Stomach (tissue), 9 donors: ENCODE results near the gene KCNV2. TPM values are rescaled to one million over a fixed set of nuclear protein-coding genes. Genes with fewer than 3 reads are reported as not detected.

ENCODE experiments used
- DNase-seq, 2 donors: peaks; one replicate each; pipeline versions ENCODE4 v3.0.0 to v3.0.0-alpha.2; 2013 to 2019
- H3K27ac ChIP-seq, 5 donors: fragments of 200-600 bp in 4 of 5; sonication (generic) in 4 of 5; one replicate each; pipeline ENCODE4 v1.5.1; 2013 to 2019; ENCODE audit warnings: mild to moderate bottlenecking in 1 of 5, moderate library complexity in 1 of 5
- H3K27me3 ChIP-seq, 3 donors: fragments of 200-600 bp; sonication (generic); one replicate each; pipeline ENCODE4 v1.5.1; 2017 to 2019; ENCODE audit warnings: mixed run types in 1 of 3
- H3K36me3 ChIP-seq, 4 donors: fragments of 200-600 bp; sonication (generic); 1 replicate in 3 of 4; 2 replicates in 1 of 4; pipeline ENCODE4 v1.5.1; 2016 to 2019
- H3K4me1 ChIP-seq, 4 donors: fragments of 200-600 bp; sonication (generic); one replicate each; pipeline ENCODE4 v1.5.1; 2016 to 2019
- H3K4me3 ChIP-seq, 4 donors: fragments of 200-600 bp; sonication (generic) in 3 of 4; one replicate each; pipeline ENCODE4 v1.5.1; 2016 to 2019; ENCODE audit warnings: mild to moderate bottlenecking in 1 of 4
- H3K9me3 ChIP-seq, 4 donors: fragments of 200-600 bp; sonication (generic); one replicate each; pipeline ENCODE4 v1.5.1; 2016 to 2019
- EP300 ChIP-seq: sonication (generic); formaldehyde crosslinking; IDR thresholded peaks from one replicate; pipeline ENCODE4 v1.6.1; 2017; ENCODE audit warnings: antibody characterized with exemption
- POLR2A ChIP-seq, 4 donors: fragments of 450-650 bp; IDR thresholded peaks; one replicate each; pipeline ENCODE4 v1.6.1; 2016; ENCODE audit warnings: antibody characterized with exemption in 4 of 4, control low read depth in 2 of 4, mild to moderate bottlenecking in 1 of 4, moderate library complexity in 1 of 4
- POLR2AphosphoS5 ChIP-seq, 3 donors: sonication (generic); formaldehyde crosslinking; IDR thresholded peaks; one replicate each; pipeline ENCODE4 v1.6.1; 2016; ENCODE audit warnings: antibody characterized with exemption in 3 of 3
- WGBS, 5 donors: extraction: QIAGEN DNeasy Blood & Tissue Kit in 3 of 5; methylation state at CpG; one replicate each; pipeline versions ENCODE4 v1.1.5 to v1.1.7; 2013 to 2018; 5-methylcytosine and 5-hydroxymethylcytosine counted together
- intact Hi-C: fragments of 100-400 bp; cut with DNase I; formaldehyde crosslinking; loops from one replicate; pipeline ENCODE4 v1.15.1; 2023; ENCODE audit warnings: low total_unique reads
- polyA plus RNA-seq, 3 donors: library from polyadenylated mRNA; stranded (reverse); fragments of 200-250 nt; gene quantifications; one replicate each; pipeline ENCODE4 v1.2.3, GENCODE V29; 2013
- total RNA-seq, 5 donors: library from RNA; depleted of rRNA; stranded (reverse); fragments of >200 nt; gene quantifications; one replicate each; pipeline versions ENCODE4 v1.1.0 to v1.2.3, GENCODE V29; 2014 to 2016
- TF ChIP-seq, protein P1 (sequence below), 7 experiments: fragments of 450-650 bp in 4 of 7; fragments of 200-600 bp in 3 of 7; sonication (generic) in 3 of 7; IDR thresholded peaks; one replicate each; pipeline ENCODE4 v1.5.1; 2016 to 2019; ENCODE audit warnings: antibody characterized with exemption in 7 of 7, control low read depth in 2 of 7, mild to moderate bottlenecking in 1 of 7
- donor health status: healthy with polysubstance abuse.
- donor health status: Bipolar disorder and iron deficiency.
- donor health status: healthy.

KCNV2 gene
- total and polyA plus RNA-seq, 8 donors: not detected

DNA sequence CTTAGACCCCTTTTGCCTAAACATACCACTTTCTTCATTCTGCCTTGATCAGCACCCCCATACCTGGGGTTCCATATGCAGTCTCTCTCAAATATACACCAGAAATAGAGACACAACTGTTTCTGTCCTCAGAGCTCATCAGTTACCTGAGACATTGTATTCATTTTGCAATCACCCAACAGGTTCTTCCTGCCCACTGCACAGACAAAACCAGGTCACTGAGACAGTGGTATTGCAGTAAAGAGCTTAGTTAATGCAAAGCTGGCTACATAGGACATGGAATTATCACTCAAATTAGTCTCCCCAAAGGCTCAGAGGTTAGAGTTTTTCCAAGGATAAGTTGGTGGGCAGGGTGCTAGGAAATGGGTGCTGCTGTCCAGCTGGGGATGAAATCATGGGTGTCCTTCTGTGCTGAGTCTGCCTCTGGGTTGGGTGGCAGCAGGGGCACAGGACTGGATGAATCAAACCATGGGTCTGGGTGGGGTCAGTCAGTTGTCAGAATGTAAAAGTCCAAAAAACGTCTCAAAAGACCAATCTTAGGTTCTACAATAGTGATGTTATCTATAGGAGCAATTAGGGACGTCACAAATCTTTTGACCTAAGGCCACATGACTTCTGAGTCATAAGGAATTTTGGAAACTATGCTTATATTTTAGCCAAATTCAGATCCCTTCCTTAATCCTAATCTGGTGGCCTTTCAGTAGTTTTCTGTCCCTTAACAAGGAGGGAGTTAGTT is 41.0 kb downstream of the KCNV2 start:
- Histone ChIP-seq H3K27me3 (no peaks in the 10 kb centered on the region), H3K4me3 (no peak overlapping the region), H3K9me3 (no peaks in the 10 kb centered on the region), H3K27ac (no peak overlapping the region), H3K4me1 (peaks cover 0 to 7% (median 3%) of the 10 kb centered on the region in 4 donors), H3K36me3 (peaks cover 0 to 6% (median 0%) of the 10 kb centered on the region in 4 donors)
- DNase-seq: no peak
- intact Hi-C loops: no loop called here
- TF ChIP-seq, protein P1, sequence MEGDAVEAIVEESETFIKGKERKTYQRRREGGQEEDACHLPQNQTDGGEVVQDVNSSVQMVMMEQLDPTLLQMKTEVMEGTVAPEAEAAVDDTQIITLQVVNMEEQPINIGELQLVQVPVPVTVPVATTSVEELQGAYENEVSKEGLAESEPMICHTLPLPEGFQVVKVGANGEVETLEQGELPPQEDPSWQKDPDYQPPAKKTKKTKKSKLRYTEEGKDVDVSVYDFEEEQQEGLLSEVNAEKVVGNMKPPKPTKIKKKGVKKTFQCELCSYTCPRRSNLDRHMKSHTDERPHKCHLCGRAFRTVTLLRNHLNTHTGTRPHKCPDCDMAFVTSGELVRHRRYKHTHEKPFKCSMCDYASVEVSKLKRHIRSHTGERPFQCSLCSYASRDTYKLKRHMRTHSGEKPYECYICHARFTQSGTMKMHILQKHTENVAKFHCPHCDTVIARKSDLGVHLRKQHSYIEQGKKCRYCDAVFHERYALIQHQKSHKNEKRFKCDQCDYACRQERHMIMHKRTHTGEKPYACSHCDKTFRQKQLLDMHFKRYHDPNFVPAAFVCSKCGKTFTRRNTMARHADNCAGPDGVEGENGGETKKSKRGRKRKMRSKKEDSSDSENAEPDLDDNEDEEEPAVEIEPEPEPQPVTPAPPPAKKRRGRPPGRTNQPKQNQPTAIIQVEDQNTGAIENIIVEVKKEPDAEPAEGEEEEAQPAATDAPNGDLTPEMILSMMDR (IDR thresholded peaks at IDR 0.05): no peak
- TF ChIP-seq EP300 (no peak), POLR2A (IDR thresholded peaks at IDR 0.05) (no peak), POLR2AphosphoS5 (IDR thresholded peaks at IDR 0.05) (no peak)
- 66 to 77% (median 72%) methylated on average over 2 of the region's 2 CpGs for WGBS, 5 donors

DNA sequence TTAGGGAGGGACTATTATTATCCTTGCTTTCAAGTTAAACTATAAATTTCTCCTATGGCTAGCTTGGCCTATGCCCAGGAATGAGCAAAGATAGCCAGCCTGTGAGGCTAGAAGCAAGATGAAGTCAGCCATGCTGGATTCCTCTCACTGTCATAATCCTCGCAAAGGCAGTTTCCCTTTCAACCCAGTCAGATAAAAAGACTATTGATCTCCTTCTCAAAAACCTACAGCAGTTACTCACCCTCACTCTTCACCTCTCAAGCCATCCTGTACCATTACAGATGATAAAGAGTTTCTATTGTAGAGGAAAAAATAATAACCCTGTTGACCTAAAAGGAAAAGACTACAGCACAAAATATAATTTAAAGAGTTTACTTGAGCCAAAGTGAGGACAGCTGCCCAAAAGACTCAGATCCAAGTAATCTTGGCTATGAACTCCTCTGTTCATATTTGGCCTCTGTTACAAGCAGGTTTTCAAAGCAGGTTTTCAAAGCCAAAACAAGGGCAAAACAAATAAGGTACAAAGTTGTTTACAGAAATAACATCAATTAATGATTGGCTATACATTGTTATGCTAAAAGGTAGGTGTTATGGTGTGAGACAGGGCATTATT is 41.7 kb downstream of the KCNV2 start:
- no peaks in the 10 kb centered on the region for H3K27me3 ChIP-seq
- DNase-seq: no peak
- peaks cover 0 to 7% (median 3%) of the 10 kb centered on the region in 4 donors for H3K4me1 ChIP-seq
- TF ChIP-seq EP300 (no peak), POLR2AphosphoS5 (IDR thresholded peaks at IDR 0.05) (no peak), POLR2A (IDR thresholded peaks at IDR 0.05) (no peak)
- TF ChIP-seq, protein P1 (IDR thresholded peaks at IDR 0.05): no peak
- peaks cover 0 to 6% (median 0%) of the 10 kb centered on the region in 4 donors for H3K36me3 ChIP-seq
- H3K27ac ChIP-seq: no peak overlapping the region
- H3K9me3 ChIP-seq: no peaks in the 10 kb centered on the region
- no peak overlapping the region for H3K4me3 ChIP-seq
- intact Hi-C loops: no loop called here
- 0 to 86% (median 0%) methylated on average over 1 of the region's 1 CpG for WGBS, 5 donors

DNA sequence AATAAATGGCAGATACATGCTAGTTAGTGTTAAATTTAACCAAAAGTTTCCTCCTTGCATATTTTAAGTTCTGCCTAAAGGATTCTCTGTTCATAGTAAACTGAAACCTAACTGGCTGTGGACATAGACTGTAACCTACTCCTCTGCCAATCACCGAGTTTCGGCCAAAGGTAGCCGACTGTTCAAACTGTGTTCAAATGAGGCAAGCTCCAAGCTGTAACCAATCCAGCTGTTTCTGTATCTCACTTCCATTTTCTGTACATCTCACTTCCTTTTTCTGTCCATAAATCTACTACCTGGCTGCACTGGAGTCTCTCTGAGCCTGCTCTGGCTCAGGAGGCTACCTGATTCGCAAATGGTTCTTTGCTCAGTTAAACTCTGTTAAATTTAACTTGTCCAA is 44.1 kb downstream of the KCNV2 start:
- Histone ChIP-seq H3K4me3 (no peak overlapping the region), H3K36me3 (no peaks in the 10 kb centered on the region), H3K9me3 (no peaks in the 10 kb centered on the region), H3K4me1 (peaks cover 0 to 13% (median 3%) of the 10 kb centered on the region in 4 donors), H3K27me3 (no peaks in the 10 kb centered on the region), H3K27ac (no peak overlapping the region)
- DNase-seq: no peak
- TF ChIP-seq, protein P1 (IDR thresholded peaks at IDR 0.05): no peak
- TF ChIP-seq POLR2A (IDR thresholded peaks at IDR 0.05) (no peak), EP300 (no peak), POLR2AphosphoS5 (IDR thresholded peaks at IDR 0.05) (no peak)
- intact Hi-C loops: no loop called here
- WGBS, 5 donors: 88 to 95% (median 89%) methylated on average over 4 of the region's 4 CpGs

DNA sequence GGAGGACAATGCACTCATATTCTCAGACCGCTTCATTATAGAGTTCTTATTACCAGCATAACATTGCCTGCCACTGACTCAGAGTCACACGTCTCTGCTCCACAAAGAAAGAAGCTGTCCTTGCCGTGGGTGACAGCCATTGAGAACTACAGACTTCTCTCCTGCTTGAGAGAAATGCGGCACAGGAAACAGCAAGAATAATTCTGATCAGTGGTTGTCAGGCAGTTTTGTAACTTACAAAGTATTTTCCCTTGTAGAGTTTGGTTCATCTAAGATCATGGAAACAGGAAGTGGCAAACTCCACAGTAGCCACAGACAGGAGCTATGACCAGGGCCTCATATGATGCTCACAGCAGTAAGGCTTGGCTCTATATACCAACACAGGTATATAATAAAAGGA is 47.0 kb downstream of the KCNV2 start:
- no peaks in the 10 kb centered on the region for H3K27me3 ChIP-seq
- H3K27ac ChIP-seq: no peak overlapping the region
- H3K4me1 ChIP-seq: peaks cover 0 to 17% (median under 1%) of the 10 kb centered on the region in 4 donors
- H3K9me3 ChIP-seq: no peaks in the 10 kb centered on the region
- H3K36me3 ChIP-seq: peaks cover 5 to 12% (median 10%) of the 10 kb centered on the region in 4 donors
- H3K4me3 ChIP-seq: no peak overlapping the region
- 83 to 87% (median 85%) methylated on average over 4 of the region's 4 CpGs for WGBS, 5 donors
- TF ChIP-seq EP300 (no peak), POLR2AphosphoS5 (IDR thresholded peaks at IDR 0.05) (no peak), POLR2A (IDR thresholded peaks at IDR 0.05) (no peak)
- TF ChIP-seq, protein P1 (IDR thresholded peaks at IDR 0.05): no peak
- intact Hi-C loops: no loop called here
- peak in 1 of 2 donors; percentile 31 for DNase-seq
